AG09309 (cell line): ENCODE results near the gene SLC35E2B.
A peak's percentile ranks its signal among the peaks of the same experiment; 100 is the strongest.
"Not testable (repeated sequence)": the region's sequence is repeated elsewhere in the genome, so short reads cannot be mapped to it uniquely, and the experiment has no call there.

Source experiments
- DNase-seq: peaks from one replicate; pipeline ENCODE4 v3.0.0-alpha.2; 2010; ENCODE audit warnings: low read depth
- H3K4me3 ChIP-seq: 2 replicates; pipeline ENCODE4 v1.5.1; 2011; ENCODE audit warnings: mild to moderate bottlenecking, low read depth, low read length, moderate library complexity; ENCODE audit not compliant: control insufficient read depth
- CTCF ChIP-seq: IDR thresholded peaks from 2 replicates; pipeline ENCODE4 v1.5.1; 2011; ENCODE audit warnings: mild to moderate bottlenecking, low read depth, low read length, inconsistent platforms; ENCODE audit not compliant: insufficient read depth, control insufficient read depth; ENCODE audit errors: missing control alignments

SLC35E2B gene

GRCh38 chr1:1696431-1697357 lies 4.1 kb upstream of the SLC35E2B start:
- DNase-seq, H3K4me3 ChIP-seq: not testable (repeated sequence)

- peak; percentile 3 for DNase-seq
- peak overlapping the region; percentile 51 for H3K4me3 ChIP-seq
Measured at GRCh38 chr1:1692324-1692713, 276 bp downstream of the SLC35E2B start.

- not testable (repeated sequence) for DNase-seq
- H3K4me3 ChIP-seq: peak overlapping the region; percentile 31
Measured at GRCh38 chr1:1691443-1691842, 1.2 kb downstream of the SLC35E2B start.

- not testable (repeated sequence) for H3K4me3 ChIP-seq, DNase-seq
Measured at GRCh38 chr1:1689526-1689925, 3.1 kb downstream of the SLC35E2B start.

GRCh38 chr1:1687846-1688245 lies 4.7 kb downstream of the SLC35E2B start:
- DNase-seq: no peak
- no peak overlapping the region for H3K4me3 ChIP-seq
- TF ChIP-seq CTCF: no peak

- TF ChIP-seq CTCF: no peak
- no peak overlapping the region for H3K4me3 ChIP-seq
- no peak for DNase-seq
Measured at GRCh38 chr1:1684031-1684681, 8.4 kb downstream of the SLC35E2B start.

- no peak for TF ChIP-seq CTCF
- H3K4me3 ChIP-seq: no peak overlapping the region
- no peak for DNase-seq
Measured at GRCh38 chr1:1683104-1683905, 9.3 kb downstream of the SLC35E2B start.

GRCh38 chr1:1680912-1681273 lies 11.7 kb downstream of the SLC35E2B start:
- no peak overlapping the region for H3K4me3 ChIP-seq
- DNase-seq: no peak
- TF ChIP-seq CTCF: no peak
